ENCODE measurements around the gene CDK2AP2. TPM values are rescaled to one million over a fixed set of nuclear protein-coding genes. Genes with fewer than 3 reads are reported as not detected.

Gene CDK2AP2
- total RNA-seq, 1 donor from 2014 or later: 35.7 TPM

DNA sequence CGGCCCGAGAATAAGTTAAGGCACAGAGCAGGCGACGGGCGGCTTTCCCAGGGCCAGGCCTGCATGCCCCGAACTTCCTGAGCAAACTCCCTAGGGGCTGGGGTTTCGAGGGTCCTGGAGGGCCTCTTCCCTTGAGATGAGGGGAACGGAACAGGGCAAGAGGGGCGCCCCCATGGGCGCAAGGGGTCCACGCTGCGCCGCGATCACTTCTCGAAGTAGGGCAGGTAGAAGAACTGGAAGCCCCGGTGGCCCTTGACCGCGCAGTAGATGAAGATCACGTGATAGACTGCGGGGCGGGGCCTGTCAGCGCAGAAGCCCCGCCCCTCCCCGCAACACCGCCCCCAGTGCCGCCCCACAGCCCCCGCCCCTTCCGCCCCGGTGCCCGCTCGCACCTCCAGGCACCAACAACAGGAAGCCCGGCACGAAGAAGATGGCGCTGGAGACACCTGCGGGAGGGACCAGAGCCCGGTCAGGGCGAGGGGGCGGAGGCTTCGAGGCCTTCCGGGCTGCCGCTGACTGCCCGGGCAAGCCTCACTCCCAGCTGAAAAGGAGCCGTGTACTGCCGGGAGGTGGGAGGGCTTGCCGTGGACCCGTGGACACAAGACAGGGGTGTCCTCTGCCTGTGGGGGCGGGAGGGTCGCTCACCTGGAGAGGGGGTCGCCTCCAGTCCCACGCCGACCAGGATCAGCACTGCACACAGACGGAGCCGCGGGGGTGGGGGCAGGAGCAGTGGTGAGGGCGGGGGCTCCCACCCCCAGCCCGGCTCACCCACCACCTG, 43.4 kb downstream of the CDK2AP2 start:
- peak overlapping the region; percentile 82 for H3K4me3 Mint-ChIP-seq (ENCODE audit: low read depth)
- TF ChIP-seq, protein P1, sequence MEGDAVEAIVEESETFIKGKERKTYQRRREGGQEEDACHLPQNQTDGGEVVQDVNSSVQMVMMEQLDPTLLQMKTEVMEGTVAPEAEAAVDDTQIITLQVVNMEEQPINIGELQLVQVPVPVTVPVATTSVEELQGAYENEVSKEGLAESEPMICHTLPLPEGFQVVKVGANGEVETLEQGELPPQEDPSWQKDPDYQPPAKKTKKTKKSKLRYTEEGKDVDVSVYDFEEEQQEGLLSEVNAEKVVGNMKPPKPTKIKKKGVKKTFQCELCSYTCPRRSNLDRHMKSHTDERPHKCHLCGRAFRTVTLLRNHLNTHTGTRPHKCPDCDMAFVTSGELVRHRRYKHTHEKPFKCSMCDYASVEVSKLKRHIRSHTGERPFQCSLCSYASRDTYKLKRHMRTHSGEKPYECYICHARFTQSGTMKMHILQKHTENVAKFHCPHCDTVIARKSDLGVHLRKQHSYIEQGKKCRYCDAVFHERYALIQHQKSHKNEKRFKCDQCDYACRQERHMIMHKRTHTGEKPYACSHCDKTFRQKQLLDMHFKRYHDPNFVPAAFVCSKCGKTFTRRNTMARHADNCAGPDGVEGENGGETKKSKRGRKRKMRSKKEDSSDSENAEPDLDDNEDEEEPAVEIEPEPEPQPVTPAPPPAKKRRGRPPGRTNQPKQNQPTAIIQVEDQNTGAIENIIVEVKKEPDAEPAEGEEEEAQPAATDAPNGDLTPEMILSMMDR (IDR thresholded peaks at IDR 0.05; ENCODE audit: unreplicated experiment): no peak

DNA sequence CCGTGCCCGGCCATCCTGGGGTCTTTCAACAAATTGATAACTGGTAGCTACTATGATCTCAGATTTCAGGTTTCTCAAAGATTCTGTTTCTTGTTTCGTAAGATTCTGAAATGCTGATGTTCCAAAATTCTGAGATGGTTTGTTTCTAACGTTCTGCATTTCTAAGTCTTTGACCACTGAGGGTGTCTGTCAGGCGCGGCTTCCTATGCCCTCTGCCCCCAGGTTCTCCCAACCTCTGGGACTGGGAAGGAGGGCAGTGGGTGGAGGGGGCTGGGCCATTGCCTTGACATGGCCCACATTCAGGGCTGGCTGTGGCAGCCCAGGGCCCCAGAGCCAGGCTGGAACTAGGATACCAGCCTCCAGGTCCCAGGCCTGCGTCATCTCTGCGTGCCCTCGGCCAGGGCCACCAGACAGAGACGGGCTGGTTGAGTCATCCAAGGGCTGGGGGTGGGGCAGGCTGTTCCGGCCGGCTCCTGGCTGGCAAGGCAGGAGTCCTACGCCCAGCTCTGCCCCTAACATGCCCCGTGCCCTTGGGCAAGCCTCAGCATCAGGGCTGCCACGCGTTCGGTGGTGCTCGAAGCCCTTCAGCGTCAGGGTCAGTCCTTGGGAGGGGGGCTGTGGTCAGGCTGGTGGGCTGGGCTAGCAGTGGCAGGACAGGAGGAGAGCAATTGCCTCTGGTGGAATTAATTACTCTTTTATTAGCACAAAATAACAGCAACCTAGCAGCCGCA, 44.1 kb downstream of the CDK2AP2 start:
- TF ChIP-seq, protein P1 (IDR thresholded peaks at IDR 0.05; ENCODE audit: unreplicated experiment): no peak
- peaks cover 12% of the 10 kb centered on the region for H3K4me1 Mint-ChIP-seq (ENCODE audit: low read depth)
- peak overlapping the region; percentile 95 for H3K27ac Mint-ChIP-seq
- H3K4me3 Mint-ChIP-seq (ENCODE audit: low read depth): peak overlapping the region; percentile 82
- no peak for DNase-seq (ENCODE audit: low spot score, unreplicated experiment)
- H3K27me3 Mint-ChIP-seq: no peaks in the 10 kb centered on the region
- no peaks in the 10 kb centered on the region for H3K36me3 Mint-ChIP-seq (ENCODE audit: insufficient read depth)
- no peaks in the 10 kb centered on the region for H3K9me3 Mint-ChIP-seq (ENCODE audit: low read depth)

More for the DNA sequence above, 43.4 kb downstream of the CDK2AP2 start:
- Mint-ChIP-seq H3K27ac (peak overlapping the region; percentile 95), H3K27me3 (no peaks in the 10 kb centered on the region), H3K4me1 (ENCODE audit: low read depth) (peaks cover 12% of the 10 kb centered on the region), H3K9me3 (ENCODE audit: low read depth) (no peaks in the 10 kb centered on the region), H3K36me3 (ENCODE audit: insufficient read depth) (no peaks in the 10 kb centered on the region)
- peak; percentile 79 for DNase-seq (ENCODE audit: low spot score, unreplicated experiment)

DNA sequence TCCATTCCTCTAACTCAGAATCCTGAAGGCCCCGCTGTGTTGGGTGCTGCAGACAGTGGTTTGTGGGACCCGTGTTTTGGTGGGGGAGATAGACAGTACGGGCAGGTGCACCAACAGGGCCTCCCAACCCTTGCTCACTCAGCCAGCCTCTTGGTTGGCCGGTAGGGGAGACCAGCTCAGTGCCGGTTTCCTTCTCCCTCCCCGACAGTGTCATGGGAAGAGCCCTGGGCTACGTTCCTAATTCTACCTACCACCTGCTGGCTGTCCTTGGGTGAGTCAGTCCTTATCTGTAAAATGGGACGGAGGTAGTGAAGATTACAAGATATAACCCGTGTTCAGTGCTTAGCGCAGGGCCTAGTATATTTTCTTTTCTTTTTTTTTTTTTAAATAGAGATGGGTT, 44.8 kb downstream of the CDK2AP2 start:
- no peak for DNase-seq (ENCODE audit: low spot score, unreplicated experiment)
- no peak overlapping the region for H3K27ac Mint-ChIP-seq
- H3K9me3 Mint-ChIP-seq (ENCODE audit: low read depth): no peaks in the 10 kb centered on the region
- H3K36me3 Mint-ChIP-seq (ENCODE audit: insufficient read depth): no peaks in the 10 kb centered on the region
- H3K27me3 Mint-ChIP-seq: no peaks in the 10 kb centered on the region
- TF ChIP-seq, protein P1 (IDR thresholded peaks at IDR 0.05; ENCODE audit: unreplicated experiment): no peak
- H3K4me1 Mint-ChIP-seq (ENCODE audit: low read depth): peaks cover 9% of the 10 kb centered on the region
- no peak overlapping the region for H3K4me3 Mint-ChIP-seq (ENCODE audit: low read depth)

DNA sequence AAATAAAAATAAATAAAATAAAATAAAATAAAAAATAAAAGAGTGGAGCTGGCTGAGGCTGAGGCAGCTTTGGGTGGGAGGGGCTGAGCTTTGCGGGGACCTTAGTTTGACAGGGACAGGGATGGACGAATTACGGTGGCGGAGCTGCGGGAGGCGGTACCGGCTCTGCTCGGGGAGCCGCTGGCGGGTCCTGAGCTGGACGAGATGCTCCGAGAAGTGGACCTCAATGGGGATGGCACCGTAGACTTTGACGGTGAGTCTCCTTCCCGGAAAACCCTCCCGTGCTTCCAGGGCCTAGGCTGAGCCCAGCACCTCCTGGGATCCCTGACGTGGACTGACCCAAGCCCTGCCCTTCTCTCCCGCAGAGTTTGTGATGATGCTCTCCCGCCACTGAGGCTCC, 49.7 kb downstream of the CDK2AP2 start:
- H3K4me1 Mint-ChIP-seq (ENCODE audit: low read depth): no peaks in the 10 kb centered on the region

DNA sequence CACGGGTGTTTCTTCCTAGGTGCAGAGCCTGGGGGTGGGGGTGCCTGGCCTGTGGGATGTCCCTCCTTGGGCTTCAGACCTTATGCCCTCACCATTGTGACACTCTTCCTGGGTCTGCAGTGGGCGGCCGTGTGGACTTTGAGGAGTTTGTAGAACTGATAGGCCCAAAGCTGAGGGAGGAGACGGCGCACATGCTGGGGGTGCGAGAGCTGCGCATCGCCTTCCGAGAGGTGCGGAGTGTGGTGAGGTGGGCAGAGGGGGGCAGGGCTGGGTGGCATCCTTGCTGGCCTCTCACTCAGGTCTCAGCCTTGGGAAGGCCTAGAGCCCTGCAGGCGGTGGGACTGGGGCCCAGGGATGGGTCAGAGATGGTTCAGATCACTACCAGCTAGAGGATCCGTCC, 50.5 kb downstream of the CDK2AP2 start:
- H3K27me3 Mint-ChIP-seq: peaks cover 4% of the 10 kb centered on the region
- H3K4me3 Mint-ChIP-seq (ENCODE audit: low read depth): no peak overlapping the region
- no peaks in the 10 kb centered on the region for H3K36me3 Mint-ChIP-seq (ENCODE audit: insufficient read depth)
- TF ChIP-seq, protein P1 (IDR thresholded peaks at IDR 0.05; ENCODE audit: unreplicated experiment): no peak
- no peak for DNase-seq (ENCODE audit: low spot score, unreplicated experiment)
- H3K4me1 Mint-ChIP-seq (ENCODE audit: low read depth): no peaks in the 10 kb centered on the region
- H3K9me3 Mint-ChIP-seq (ENCODE audit: low read depth): no peaks in the 10 kb centered on the region
- peak overlapping the region; percentile 52 for H3K27ac Mint-ChIP-seq

More for the DNA sequence above, 49.7 kb downstream of the CDK2AP2 start:
- H3K9me3 Mint-ChIP-seq (ENCODE audit: low read depth): no peaks in the 10 kb centered on the region
- H3K27ac Mint-ChIP-seq: no peak overlapping the region
- peaks cover 4% of the 10 kb centered on the region for H3K27me3 Mint-ChIP-seq
- DNase-seq (ENCODE audit: low spot score, unreplicated experiment): no peak
- no peaks in the 10 kb centered on the region for H3K36me3 Mint-ChIP-seq (ENCODE audit: insufficient read depth)
- no peak overlapping the region for H3K4me3 Mint-ChIP-seq (ENCODE audit: low read depth)
- TF ChIP-seq, protein P1 (IDR thresholded peaks at IDR 0.05; ENCODE audit: unreplicated experiment): no peak

Small RNAs within 50 kb of the gene (microRNA-seq; reads per million reads assigned to microRNA genes)
- gene MIR6752 (ENCODE audit: borderline number of aligned reads, unreplicated experiment): not detected

Other genes starting within 250 kb of the CDK2AP2 start
- gene GRK2, start 241.7 kb downstream of the CDK2AP2 start, total RNA-seq: 52.9 and 53.0 TPM in 2 replicates
- 74.9 and 76.0 TPM in 2 replicates for gene ANKRD13D, start 218.9 kb downstream of the CDK2AP2 start, total RNA-seq
- 48.9 and 56.9 TPM in 2 replicates for gene SSH3, start 204.6 kb downstream of the CDK2AP2 start, total RNA-seq
- 19.8 and 21.1 TPM in 2 replicates for gene POLD4, start 154.6 kb downstream of the CDK2AP2 start, total RNA-seq
- gene CLCF1, start 134.6 kb downstream of the CDK2AP2 start, total RNA-seq: 5.4 and 6.9 TPM in 2 replicates
- gene RAD9A, start 116.2 kb downstream of the CDK2AP2 start, total RNA-seq: 39.0 and 49.1 TPM in 2 replicates
- gene PPP1CA, start 106.3 kb downstream of the CDK2AP2 start, total RNA-seq: 140 and 145 TPM in 2 replicates
- gene TBC1D10C, start 104.1 kb downstream of the CDK2AP2 start, total RNA-seq: 0.24 TPM in 1 of 2 replicates, not detected in the other
- gene CARNS1, start 92.5 kb downstream of the CDK2AP2 start, total RNA-seq: 0.29 and 0.53 TPM in 2 replicates
- gene RPS6KB2, start 79.7 kb downstream of the CDK2AP2 start, total RNA-seq: 51.7 and 53.8 TPM in 2 replicates
- gene PTPRCAP, start 70.5 kb downstream of the CDK2AP2 start, total RNA-seq: 0.73 and 2.3 TPM in 2 replicates
- gene CORO1B, start 64.7 kb downstream of the CDK2AP2 start, total RNA-seq: 86.7 and 90.5 TPM in 2 replicates
- not detected in 2 replicates for gene GPR152, start 55.4 kb downstream of the CDK2AP2 start, total RNA-seq
- gene CABP4, start 52.8 kb downstream of the CDK2AP2 start, total RNA-seq: 0.18 TPM in 1 of 2 replicates, not detected in the other
- 63.3 and 68.6 TPM in 2 replicates for gene TMEM134, start 38.9 kb downstream of the CDK2AP2 start, total RNA-seq
- 39.2 and 39.5 TPM in 2 replicates for gene AIP, start 25.1 kb downstream of the CDK2AP2 start, total RNA-seq
- 67.9 and 76.3 TPM in 2 replicates for gene PITPNM1, start 2.8 kb downstream of the CDK2AP2 start, total RNA-seq
- gene CABP2, start 15.3 kb upstream of the CDK2AP2 start, total RNA-seq: not detected in 2 replicates
- 978 and 982 TPM in 2 replicates for gene GSTP1, start 75.7 kb upstream of the CDK2AP2 start, total RNA-seq
- 137 and 150 TPM in 2 replicates for gene NDUFV1, start 98.8 kb upstream of the CDK2AP2 start, total RNA-seq
- gene NUDT8, start 121.8 kb upstream of the CDK2AP2 start, total RNA-seq: 5.1 and 6.3 TPM in 2 replicates
- gene TBX10, start 131.6 kb upstream of the CDK2AP2 start, total RNA-seq: not detected in 2 replicates
- 3.0 and 3.4 TPM in 2 replicates for gene ACY3, start 142.6 kb upstream of the CDK2AP2 start, total RNA-seq
- 0.67 and 1.6 TPM in 2 replicates for gene ALDH3B2, start 166.5 kb upstream of the CDK2AP2 start, total RNA-seq

All from progenitor cell of endocrine pancreas (in vitro differentiated cells).